ENCODE data around the gene PCYT2.

The PCYT2 gene

GRCh38 chr17:81901167-81902022 is 9.8 kb downstream of the PCYT2 start:
- no peak for DNase-seq (ENCODE audit: low read depth in 2 of 2)

- DNase-seq (ENCODE audit: low read depth in 2 of 2): no peak
Observed at GRCh38 chr17:81900181-81900820, 10.9 kb downstream of the PCYT2 start.

- no peak for DNase-seq (ENCODE audit: low read depth in 2 of 2)
Observed at GRCh38 chr17:81899514-81900166, 11.6 kb downstream of the PCYT2 start.

- DNase-seq (ENCODE audit: low read depth in 2 of 2): no peak
Observed at GRCh38 chr17:81898885-81899284, 12.3 kb downstream of the PCYT2 start.

- DNase-seq (ENCODE audit: low read depth in 2 of 2): no peak
Observed at GRCh38 chr17:81898029-81898866, 13.0 kb downstream of the PCYT2 start.

- DNase-seq (ENCODE audit: low read depth in 2 of 2): no peak
Observed at GRCh38 chr17:81895400-81895799, 15.8 kb downstream of the PCYT2 start.

- DNase-seq (ENCODE audit: low read depth in 2 of 2): no peak
Observed at GRCh38 chr17:81891303-81891552, 20.0 kb downstream of the PCYT2 start.

GRCh38 chr17:81890447-81891302 is 20.5 kb downstream of the PCYT2 start:
- DNase-seq (ENCODE audit: low read depth in 2 of 2): no peak

GRCh38 chr17:81889602-81890001 is 21.6 kb downstream of the PCYT2 start:
- no peak for DNase-seq (ENCODE audit: low read depth in 2 of 2)

GRCh38 chr17:81888988-81889595 is 22.1 kb downstream of the PCYT2 start:
- no peak for DNase-seq (ENCODE audit: low read depth in 2 of 2)

- no peak for DNase-seq (ENCODE audit: low read depth in 2 of 2)
Observed at GRCh38 chr17:81888105-81888987, 22.9 kb downstream of the PCYT2 start.

GRCh38 chr17:81885869-81886548 is 25.2 kb downstream of the PCYT2 start:
- DNase-seq (ENCODE audit: low read depth in 2 of 2): no peak

GRCh38 chr17:81885454-81885853 is 25.7 kb downstream of the PCYT2 start:
- DNase-seq (ENCODE audit: low read depth in 2 of 2): no peak

- no peak for DNase-seq (ENCODE audit: low read depth in 2 of 2)
Observed at GRCh38 chr17:81884968-81885367, 26.2 kb downstream of the PCYT2 start.

GRCh38 chr17:81884520-81884919 is 26.7 kb downstream of the PCYT2 start:
- no peak for DNase-seq (ENCODE audit: low read depth in 2 of 2)

GRCh38 chr17:81879121-81879520 is 32.1 kb downstream of the PCYT2 start:
- DNase-seq (ENCODE audit: low read depth in 2 of 2): no peak

GRCh38 chr17:81878294-81878693 is 32.9 kb downstream of the PCYT2 start:
- DNase-seq (ENCODE audit: low read depth in 2 of 2): no peak

GRCh38 chr17:81877569-81877968 is 33.6 kb downstream of the PCYT2 start:
- no peak for DNase-seq (ENCODE audit: low read depth in 2 of 2)
